MCF 10A (cell line): ENCODE results near the gene SLC38A3. TPM values are rescaled to one million over a fixed set of nuclear protein-coding genes. Genes with fewer than 3 reads are reported as not detected.

Source experiments
- BruUV-seq: library from RNA; stranded (reverse); fragments of 400-500 nt; replicated peaks from 2 replicates; lab custom pipeline; 2021; lab: Mats Ljungman, UMichigan
- CTCF ChIA-PET: fragments of 300-600 bp; sonication (Branson Sonifier 250); formaldehyde crosslinking; extraction: SDS; loops from one replicate; lab custom pipeline; 2021; ENCODE audit warnings: antibody characterized with exemption, inconsistent platforms; lab: Yijun Ruan, JAX
- POLR2A ChIA-PET: fragments of 300-600, 350-650 bp; sonication (Branson Sonifier 250); formaldehyde crosslinking; extraction: SDS; loops from one replicate; lab custom pipeline; 2020; ENCODE audit warnings: antibody characterized with exemption, inconsistent platforms; lab: Yijun Ruan, JAX
- DNase-seq: peaks from one replicate; pipeline ENCODE4 v3.0.0-alpha.2; 2018; ENCODE audit not compliant: unreplicated experiment
- H3K27ac Mint-ChIP-seq: one replicate; pipeline ENCODE4 v1.8.0; 2022; ENCODE audit warnings: mild to moderate bottlenecking, low read depth, mixed read lengths; ENCODE audit not compliant: unreplicated experiment
- H3K27me3 Mint-ChIP-seq: one replicate; pipeline ENCODE4 v1.8.0; 2022; ENCODE audit warnings: mixed read lengths; ENCODE audit not compliant: insufficient read depth, unreplicated experiment
- H3K36me3 Mint-ChIP-seq: one replicate; pipeline ENCODE4 v1.8.0; 2022; ENCODE audit warnings: mild to moderate bottlenecking, moderate library complexity, mixed read lengths; ENCODE audit not compliant: insufficient read depth, unreplicated experiment
- H3K4me1 Mint-ChIP-seq: one replicate; pipeline ENCODE4 v1.8.0; 2022; ENCODE audit warnings: mixed read lengths; ENCODE audit not compliant: insufficient read depth, unreplicated experiment
- H3K4me3 Mint-ChIP-seq: one replicate; pipeline ENCODE4 v1.8.0; 2022; ENCODE audit warnings: mild to moderate bottlenecking, moderate library complexity, mixed read lengths; ENCODE audit not compliant: unreplicated experiment
- H3K9me3 Mint-ChIP-seq: one replicate; pipeline ENCODE4 v1.8.0; 2022; ENCODE audit warnings: mixed read lengths; ENCODE audit not compliant: unreplicated experiment
- CTCF ChIP-seq: fragments of 200-600 bp; IDR thresholded peaks from one replicate; pipeline ENCODE4 v1.8.0; 2022; ENCODE audit warnings: antibody characterized with exemption, mild to moderate bottlenecking; ENCODE audit not compliant: unreplicated experiment
- intact Hi-C: fragments of 100-400 bp; cut with micrococcal nuclease; formaldehyde crosslinking; loops from 2 replicates; pipeline ENCODE4 v1.14.1; 2022
- total RNA-seq: library from RNA; stranded (reverse); gene quantifications from 2 replicates; pipeline ENCODE4 v1.2.3, GENCODE V29; 2022

The SLC38A3 gene
- total RNA-seq, 1 experiment from 2014 or later = not detected

GRCh38 chr3:50241713-50242380 is 36.8 kb downstream of the SLC38A3 start:
- Mint-ChIP-seq H3K27me3 (no peaks in the 10 kb centered on the region), H3K9me3 (no peaks in the 10 kb centered on the region), H3K36me3 (peaks cover 14% of the 10 kb centered on the region), H3K4me1 (peaks cover 52% of the 10 kb centered on the region), H3K4me3 (no peak overlapping the region), H3K27ac (peak overlapping the region; percentile 46)
- intact Hi-C loops = no loop called here
- no peak for TF ChIP-seq CTCF
- no peak for DNase-seq
- BruUV-seq = no TSS peak
- CTCF ChIA-PET = interaction anchor here (0.6 to 2.4 kb wide), 6 partner anchors 9 to 285 kb away, joined by 3 to 12 read pairs (median 3); no protein-coding TSS in a partner anchor
- POLR2A ChIA-PET = no interaction called here

- no peak for DNase-seq
- H3K4me3 Mint-ChIP-seq = no peak overlapping the region
- H3K9me3 Mint-ChIP-seq = no peaks in the 10 kb centered on the region
- ChIA-PET POLR2A (no interaction called here), CTCF (interaction anchor here (0.7 kb wide), 1 partner anchor 72 kb away, joined by 3 read pairs; no protein-coding TSS in a partner anchor)
- H3K36me3 Mint-ChIP-seq = peaks cover 14% of the 10 kb centered on the region
- H3K27me3 Mint-ChIP-seq = no peaks in the 10 kb centered on the region
- intact Hi-C loops = no loop called here
- no TSS peak for BruUV-seq
- peaks cover 52% of the 10 kb centered on the region for H3K4me1 Mint-ChIP-seq
- no peak overlapping the region for H3K27ac Mint-ChIP-seq
- TF ChIP-seq CTCF = no peak
Measured at GRCh38 chr3:50242381-50242770, 37.3 kb downstream of the SLC38A3 start.

DNA sequence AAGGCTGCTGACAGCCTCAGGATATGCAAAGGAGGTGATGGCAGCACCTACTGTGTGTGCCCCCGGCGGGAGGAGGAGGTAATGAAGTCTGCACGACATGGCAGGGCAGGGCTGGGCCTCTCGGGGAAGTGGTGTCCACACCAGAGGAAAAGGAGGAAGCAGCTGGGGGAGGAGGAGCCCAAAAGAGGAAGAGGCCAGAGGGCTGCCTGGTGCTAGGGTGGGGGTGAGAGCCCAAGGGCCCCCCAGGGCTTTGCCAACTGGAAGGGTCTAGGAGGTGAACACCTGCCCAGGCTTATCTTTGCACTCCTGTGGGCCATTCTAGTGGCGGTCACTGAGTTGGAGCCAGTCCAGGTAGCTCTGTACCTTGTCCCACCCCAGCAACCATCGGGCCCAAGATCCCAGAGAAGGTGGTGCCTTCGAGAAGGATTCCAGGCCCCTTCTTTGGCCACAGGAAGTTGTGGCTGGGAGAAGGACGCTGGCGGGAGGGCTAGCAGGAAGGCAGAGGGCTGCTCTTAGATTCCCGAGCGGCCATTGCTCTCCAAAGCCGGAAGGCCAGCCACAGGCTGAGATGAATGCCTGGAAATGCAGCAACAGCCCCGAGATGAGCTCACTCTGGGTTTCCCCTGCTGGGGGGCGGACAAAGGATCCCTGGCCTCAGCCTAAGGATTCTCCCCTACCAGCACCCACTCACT is 37.9 kb downstream of the SLC38A3 start:
- POLR2A ChIA-PET = interaction anchor here (2.2 kb wide), 1 partner anchor 49 kb away, joined by 5 read pairs; the partner anchor contains the start of gene IFRD2
- no peak overlapping the region for H3K4me3 Mint-ChIP-seq
- peaks cover 52% of the 10 kb centered on the region for H3K4me1 Mint-ChIP-seq

More for the DNA sequence above, 37.9 kb downstream of the SLC38A3 start:
- no peak for DNase-seq
- no peaks in the 10 kb centered on the region for H3K9me3 Mint-ChIP-seq
- peak overlapping the region; percentile 91 for H3K27ac Mint-ChIP-seq
- intact Hi-C loops = no loop called here
- peaks cover 14% of the 10 kb centered on the region for H3K36me3 Mint-ChIP-seq
- TF ChIP-seq CTCF = no peak
- CTCF ChIA-PET = interaction anchor here (0.6 to 1.5 kb wide), 4 partner anchors 14 to 45 kb away, joined by 3 to 7 read pairs (median 5); no protein-coding TSS in a partner anchor
- no peaks in the 10 kb centered on the region for H3K27me3 Mint-ChIP-seq
- no TSS peak for BruUV-seq
